ENCODE data around the gene TARS1. TPM values are rescaled to one million over a fixed set of nuclear protein-coding genes. Genes with fewer than 3 reads are reported as not detected.

TARS1 gene
- total RNA-seq, 1 donor from 2014 or later, result 180 TPM

- intact Hi-C loops (cut with micrococcal nuclease), result loop anchor here (1.0 to 10.0 kb wide), 7 partner anchors 568 to 1908 kb away; partner anchors contain the start of genes AMACR, C5orf22, DNAJC21 and DROSHA
These were observed 772 bp upstream of the TARS1 start for GRCh38 chr5:33439905-33440481.

GRCh38 chr5:33441241-33442177 is 744 bp downstream of the TARS1 start:
- no peak for TF ChIP-seq CTCF (IDR thresholded peaks at IDR 0.05)
- H3K4me1 Mint-ChIP-seq, result peaks cover 17% of the 10 kb centered on the region
- peaks cover 24% of the 10 kb centered on the region for H3K36me3 Mint-ChIP-seq (ENCODE audit: low read depth)
- DNase-seq (peak; percentile 22), ATAC-seq (ENCODE audit: low read depth) (peak; percentile 38)
- intact Hi-C loops (cut with micrococcal nuclease), result loop anchor here (2.0 to 10.0 kb wide), 4 partner anchors 999 to 1909 kb away; partner anchors contain the start of genes C5orf22, DROSHA, MTMR12 and TTC23L
- ChIA-PET CTCF (interaction anchor here (1.4 to 2.5 kb wide), 2 partner anchors 494 to 851 kb away, joined by 3 to 15 read pairs; partner anchors contain the start of gene RXFP3), POLR2A (interaction anchor here (0.8 to 1.6 kb wide), 8 partner anchors 12 to 1909 kb away, joined by 3 to 8 read pairs (median 4); partner anchors contain the start of genes AMACR, BRIX1, C5orf22 and DNAJC21)
- H3K9me3 Mint-ChIP-seq, result no peaks in the 10 kb centered on the region
- H3K27ac Mint-ChIP-seq, result no peak overlapping the region
- H3K4me3 Mint-ChIP-seq, result no peak overlapping the region
- no peaks in the 10 kb centered on the region for H3K27me3 Mint-ChIP-seq

More at GRCh38 chr5:33439905-33440481, 772 bp upstream of the TARS1 start:
- TF ChIP-seq CTCF (IDR thresholded peaks at IDR 0.05), result no peak
- Mint-ChIP-seq H3K4me1 (peaks cover 19% of the 10 kb centered on the region), H3K4me3 (no peak overlapping the region), H3K27me3 (no peaks in the 10 kb centered on the region), H3K36me3 (ENCODE audit: low read depth) (peaks cover 10% of the 10 kb centered on the region), H3K9me3 (no peaks in the 10 kb centered on the region), H3K27ac (no peak overlapping the region)
- DNase-seq (no peak), ATAC-seq (ENCODE audit: low read depth) (no peak)
- ChIA-PET CTCF (interaction anchor here (2.5 kb wide), 1 partner anchor 495 kb away, joined by 15 read pairs; the partner anchor contains the start of gene RXFP3), POLR2A (interaction anchor here (0.8 to 1.6 kb wide), 7 partner anchors 9 to 1908 kb away, joined by 3 to 8 read pairs (median 4); partner anchors contain the start of genes AMACR, BRIX1, C5orf22 and DNAJC21)

GRCh38 chr5:33444542-33444941 is 3.8 kb downstream of the TARS1 start:
- ATAC-seq (ENCODE audit: low read depth), result no peak
- ChIA-PET CTCF (no interaction called here), POLR2A (no interaction called here)
- no peak for DNase-seq
- TF ChIP-seq CTCF (IDR thresholded peaks at IDR 0.05), result no peak
- intact Hi-C loops (cut with micrococcal nuclease), result loop anchor here (5.0 to 10.0 kb wide), 3 partner anchors 1002 to 1912 kb away; partner anchors contain the start of genes C5orf22, DROSHA, MTMR12 and ZFR
- H3K4me3 Mint-ChIP-seq, result no peak overlapping the region
- no peak overlapping the region for H3K27ac Mint-ChIP-seq
- H3K4me1 Mint-ChIP-seq, result peaks cover 23% of the 10 kb centered on the region
- H3K27me3 Mint-ChIP-seq, result no peaks in the 10 kb centered on the region
- no peaks in the 10 kb centered on the region for H3K9me3 Mint-ChIP-seq
- peaks cover 50% of the 10 kb centered on the region for H3K36me3 Mint-ChIP-seq (ENCODE audit: low read depth)

GRCh38 chr5:33445798-33446197 is 5.0 kb downstream of the TARS1 start:
- H3K4me1 Mint-ChIP-seq, result peaks cover 23% of the 10 kb centered on the region
- TF ChIP-seq CTCF (IDR thresholded peaks at IDR 0.05), result no peak
- no peak overlapping the region for H3K27ac Mint-ChIP-seq
- no peaks in the 10 kb centered on the region for H3K27me3 Mint-ChIP-seq
- H3K36me3 Mint-ChIP-seq (ENCODE audit: low read depth), result peaks cover 59% of the 10 kb centered on the region
- ATAC-seq (ENCODE audit: low read depth) (no peak), DNase-seq (no peak)
- CTCF ChIA-PET, result interaction anchor here (0.7 kb wide), 1 partner anchor 10 kb away, joined by 3 read pairs; no protein-coding TSS in a partner anchor
- H3K9me3 Mint-ChIP-seq, result no peaks in the 10 kb centered on the region
- intact Hi-C loops (cut with micrococcal nuclease), result loop anchor here (10.0 kb wide), 1 partner anchor 1131 kb away; the partner anchor contains the start of gene MTMR12
- no peak overlapping the region for H3K4me3 Mint-ChIP-seq
- POLR2A ChIA-PET, result no interaction called here
